Trophoblast cell (in vitro differentiated cells and primary cell): ENCODE results near the gene CEACAM6.

ENCODE experiments used
- DNase-seq, 2 donors: peaks; one replicate each; pipeline ENCODE4 v3.0.0-alpha.2; 2016
- H2AFZ ChIP-seq: 2 replicates; pipeline ENCODE4 v1.6.1; 2013; ENCODE audit warnings: low read length, moderate library complexity, mild to moderate bottlenecking; ENCODE audit not compliant: insufficient read depth, poor library complexity
- H2AK5ac ChIP-seq: 2 replicates; pipeline ENCODE4 v1.6.1; 2013; ENCODE audit warnings: mild to moderate bottlenecking, low read length
- H2BK120ac ChIP-seq: 2 replicates; pipeline ENCODE4 v1.6.1; 2013; ENCODE audit warnings: low read length, mild to moderate bottlenecking, moderate library complexity; ENCODE audit not compliant: insufficient read depth, poor library complexity
- H2BK12ac ChIP-seq: 2 replicates; pipeline ENCODE4 v1.6.1; 2013; ENCODE audit warnings: mild to moderate bottlenecking, low read length, moderate library complexity
- H2BK5ac ChIP-seq: 2 replicates; pipeline ENCODE4 v1.6.1; 2013; ENCODE audit warnings: low read length, low read depth, moderate library complexity, mild to moderate bottlenecking; ENCODE audit not compliant: poor library complexity
- H3K14ac ChIP-seq: 2 replicates; pipeline ENCODE4 v1.6.1; 2013; ENCODE audit warnings: mild to moderate bottlenecking, low read length
- H3K18ac ChIP-seq: 2 replicates; pipeline ENCODE4 v1.6.1; 2013; ENCODE audit warnings: mild to moderate bottlenecking, low read length
- H3K23ac ChIP-seq: 2 replicates; pipeline ENCODE4 v1.6.1; 2013; ENCODE audit warnings: low read length
- H3K27ac ChIP-seq: 2 replicates; pipeline ENCODE4 v1.5.1; 2013; ENCODE audit warnings: low read depth, mild to moderate bottlenecking, inconsistent platforms, low read length, moderate library complexity
- H3K27me3 ChIP-seq: 2 replicates; pipeline ENCODE4 v1.6.1; 2013; ENCODE audit warnings: inconsistent platforms, mild to moderate bottlenecking, low read length, moderate library complexity; ENCODE audit not compliant: insufficient read depth
- H3K36me3 ChIP-seq, 2 experiments: 1 replicate in 1 of 2; 2 replicates in 1 of 2; pipeline ENCODE4 v1.6.1; 2013; ENCODE audit warnings: low read length in 2 of 2, mild to moderate bottlenecking in 2 of 2, moderate library complexity in 1 of 2; ENCODE audit not compliant: insufficient read depth in 2 of 2, control insufficient read depth in 1 of 2
- H3K4ac ChIP-seq: 2 replicates; pipeline ENCODE4 v1.6.1; 2013; ENCODE audit warnings: low read depth, mild to moderate bottlenecking, low read length, moderate library complexity
- H3K4me1 ChIP-seq, 2 experiments: 1 replicate in 1 of 2; 2 replicates in 1 of 2; pipeline ENCODE4 v1.6.1; 2013; ENCODE audit warnings: low read length in 2 of 2, mild to moderate bottlenecking in 2 of 2, moderate library complexity in 1 of 2; ENCODE audit not compliant: insufficient read depth in 2 of 2, control insufficient read depth in 1 of 2
- H3K4me2 ChIP-seq: 2 replicates; pipeline ENCODE4 v1.6.1; 2013; ENCODE audit warnings: inconsistent platforms, mild to moderate bottlenecking, low read length, moderate library complexity
- H3K4me3 ChIP-seq: 2 replicates; pipeline ENCODE4 v1.5.1; 2013; ENCODE audit warnings: mild to moderate bottlenecking, low read depth, low read length, inconsistent platforms
- H3K79me1 ChIP-seq: one replicate; pipeline ENCODE4 v1.6.1; 2013; ENCODE audit warnings: low read length
- H3K79me2 ChIP-seq: 2 replicates; pipeline ENCODE4 v1.6.1; 2013; ENCODE audit warnings: low read length, mild to moderate bottlenecking; ENCODE audit not compliant: control insufficient read depth, insufficient read depth, poor library complexity
- H3K9ac ChIP-seq: 2 replicates; pipeline ENCODE4 v1.6.1; 2013; ENCODE audit warnings: mild to moderate bottlenecking, low read length
- H3K9me3 ChIP-seq: 2 replicates; pipeline ENCODE4 v1.6.1; 2013; ENCODE audit warnings: low read depth, mild to moderate bottlenecking, control low read depth, inconsistent platforms, low read length; ENCODE audit not compliant: insufficient read depth
- H4K12ac ChIP-seq: 2 replicates; pipeline ENCODE4 v1.6.1; 2013; ENCODE audit warnings: low read depth, mild to moderate bottlenecking, low read length, moderate library complexity
- H4K8ac ChIP-seq: 2 replicates; pipeline ENCODE4 v1.6.1; 2013; ENCODE audit warnings: low read depth, mild to moderate bottlenecking, low read length, moderate library complexity
- H4K91ac ChIP-seq: one replicate; pipeline ENCODE4 v1.6.1; 2013; ENCODE audit warnings: low read depth, mild to moderate bottlenecking, low read length, moderate library complexity
- WGBS: extraction: QIAGEN DNeasy Blood & Tissue Kit; methylation state at CpG from one replicate; pipeline ENCODE4 v1.1.7; 2013; ENCODE audit warnings: missing lambda C conversion rate; ENCODE audit not compliant: insufficient read length, insufficient coverage; ENCODE audit errors: extremely low coverage; 5-methylcytosine and 5-hydroxymethylcytosine counted together

Gene CEACAM6

DNA sequence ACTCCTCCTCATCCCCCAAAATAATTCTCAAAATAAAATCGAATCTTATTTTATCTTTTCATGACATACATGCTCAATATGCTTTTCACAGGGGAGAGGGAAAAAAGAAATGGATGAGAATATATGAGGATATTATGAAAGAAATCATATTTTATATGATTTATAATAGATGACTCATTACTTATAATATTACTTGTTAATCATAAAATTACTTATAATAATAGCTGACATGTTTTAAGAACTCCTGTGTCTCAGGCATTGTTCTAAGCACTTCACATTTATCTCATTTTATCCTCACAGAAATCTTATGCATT is 38.0 kb downstream of the CEACAM6 start:
- no peak overlapping the region for H4K91ac ChIP-seq
- H3K27me3 ChIP-seq = no peaks in the 10 kb centered on the region
- no peaks in the 10 kb centered on the region for H3K36me3 ChIP-seq
- H3K23ac ChIP-seq = no peak overlapping the region
- no peaks in the 10 kb centered on the region for H3K9me3 ChIP-seq
- no peak overlapping the region for H2AK5ac ChIP-seq
- no peaks in the 10 kb centered on the region for H3K4me1 ChIP-seq
- WGBS = 100% methylated on average over 1 of the region's 1 CpG
- H3K79me1 ChIP-seq = no peaks in the 10 kb centered on the region
- no peak overlapping the region for H3K4ac ChIP-seq
- H2AFZ ChIP-seq = no peak overlapping the region
- H3K18ac ChIP-seq = no peak overlapping the region
- no peak overlapping the region for H2BK120ac ChIP-seq
- H2BK12ac ChIP-seq = no peak overlapping the region
- no peak overlapping the region for H3K14ac ChIP-seq
- no peak overlapping the region for H3K4me2 ChIP-seq
- H3K4me3 ChIP-seq = no peak overlapping the region
- H2BK5ac ChIP-seq = no peak overlapping the region
- H4K12ac ChIP-seq = no peak overlapping the region
- no peak for DNase-seq
- H3K27ac ChIP-seq = no peak overlapping the region
- H3K79me2 ChIP-seq = no peaks in the 10 kb centered on the region
- H3K9ac ChIP-seq = no peak overlapping the region
- no peak overlapping the region for H4K8ac ChIP-seq

GRCh38 chr19:41795031-41795461 is 39.7 kb downstream of the CEACAM6 start:
- Histone ChIP-seq H3K14ac (no peak overlapping the region), H2BK12ac (no peak overlapping the region), H3K27ac (no peak overlapping the region), H3K4ac (no peak overlapping the region), H2AK5ac (no peak overlapping the region), H3K4me2 (no peak overlapping the region), H2BK5ac (no peak overlapping the region), H3K79me2 (no peaks in the 10 kb centered on the region), H4K91ac (no peak overlapping the region), H3K27me3 (no peaks in the 10 kb centered on the region), H3K9ac (no peak overlapping the region), H3K9me3 (no peaks in the 10 kb centered on the region), H3K4me1 (no peaks in the 10 kb centered on the region), H3K36me3 (no peaks in the 10 kb centered on the region), H2BK120ac (no peak overlapping the region), H2AFZ (no peak overlapping the region), H3K4me3 (no peak overlapping the region), H3K23ac (no peak overlapping the region), H4K8ac (no peak overlapping the region), H3K18ac (no peak overlapping the region), H4K12ac (no peak overlapping the region), H3K79me1 (no peaks in the 10 kb centered on the region)
- DNase-seq = peak; percentile 8 to 65
- WGBS = no CpG with 5 or more reads among the region's 5 CpGs

DNA sequence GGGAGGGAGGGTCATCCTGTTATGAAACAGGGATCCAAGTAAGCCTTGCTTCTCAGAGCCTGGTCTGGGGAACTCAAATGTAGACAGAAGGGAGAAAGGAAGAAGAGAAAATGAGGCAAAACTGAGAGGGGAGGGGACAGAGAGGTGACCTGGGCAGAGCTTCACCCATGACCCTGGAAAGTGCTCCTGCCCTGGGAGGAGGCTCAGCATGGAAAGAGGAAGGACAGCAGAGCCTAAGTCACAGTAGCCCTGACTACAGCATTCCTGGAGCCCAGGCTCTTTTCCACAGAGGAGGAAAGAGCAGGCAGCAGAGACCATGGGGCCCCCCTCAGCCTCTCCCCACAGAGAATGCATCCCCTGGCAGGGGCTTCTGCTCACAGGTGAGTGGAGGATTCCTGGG is 41.0 kb downstream of the CEACAM6 start, which contains the start of gene CEACAM3:
CEACAM3 (plus strand) TSS at position 226 of the 400 bp plus-strand sequence; CDS start at position 317, 91 bp downstream.
- no peak within 1 kb of the TSS for H4K91ac ChIP-seq
- H2AK5ac ChIP-seq = no peak within 1 kb of the TSS
- no peak within 1 kb of the TSS for H4K8ac ChIP-seq
- H2AFZ ChIP-seq = no peak within 1 kb of the TSS
- no peaks in the 10 kb centered on the region for H3K79me2 ChIP-seq
- no peak within 1 kb of the TSS for H4K12ac ChIP-seq
- H2BK5ac ChIP-seq = no peak within 1 kb of the TSS
- no peak for DNase-seq
- no peak within 1 kb of the TSS for H2BK12ac ChIP-seq
- H3K4me1 ChIP-seq = no peaks in the 10 kb centered on the region
- H3K18ac ChIP-seq = no peak within 1 kb of the TSS
- H3K27ac ChIP-seq = no peak within 1 kb of the TSS
- H3K9me3 ChIP-seq = peaks cover 1% of the 10 kb centered on the region
- H3K4me3 ChIP-seq = no peak within 1 kb of the TSS
- no peak within 1 kb of the TSS for H3K14ac ChIP-seq
- H3K79me1 ChIP-seq = no peaks in the 10 kb centered on the region
- H3K9ac ChIP-seq = no peak within 1 kb of the TSS
- no peak within 1 kb of the TSS for H3K4ac ChIP-seq
- H3K4me2 ChIP-seq = no peak within 1 kb of the TSS
- no peak within 1 kb of the TSS for H3K23ac ChIP-seq
- no peak within 1 kb of the TSS for H2BK120ac ChIP-seq
- no peaks in the 10 kb centered on the region for H3K27me3 ChIP-seq
- no peaks in the 10 kb centered on the region for H3K36me3 ChIP-seq

DNA sequence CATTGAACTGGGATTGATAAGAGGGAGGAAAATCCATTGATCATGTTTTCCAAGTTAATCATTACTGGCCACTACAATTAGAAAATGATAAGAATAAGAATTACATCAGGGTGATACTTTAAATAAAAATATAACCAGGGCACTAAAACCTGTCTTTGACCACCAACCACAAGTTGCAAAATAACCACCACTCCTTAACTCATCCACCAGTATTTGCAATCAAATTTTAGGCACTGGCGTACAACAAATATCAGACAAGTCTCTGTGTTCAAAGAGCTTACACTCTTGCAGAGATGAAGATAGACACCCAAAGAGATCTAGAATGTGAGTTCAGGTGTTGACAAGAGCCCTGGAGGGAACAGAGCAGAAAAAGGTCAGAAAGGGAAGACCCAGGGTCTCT is 41.6 kb downstream of the CEACAM6 start:
- peaks cover 1% of the 10 kb centered on the region for H3K9me3 ChIP-seq
- no peaks in the 10 kb centered on the region for H3K79me1 ChIP-seq
- H3K4me3 ChIP-seq = no peak overlapping the region
- no peak overlapping the region for H4K91ac ChIP-seq
- no peak overlapping the region for H4K12ac ChIP-seq
- no peak overlapping the region for H2BK5ac ChIP-seq
- H3K18ac ChIP-seq = no peak overlapping the region
- no peak overlapping the region for H3K23ac ChIP-seq
- H3K4me2 ChIP-seq = no peak overlapping the region
- H3K14ac ChIP-seq = no peak overlapping the region
- H3K9ac ChIP-seq = no peak overlapping the region
- H2BK12ac ChIP-seq = no peak overlapping the region
- no peak overlapping the region for H3K27ac ChIP-seq
- no peaks in the 10 kb centered on the region for H3K4me1 ChIP-seq
- H3K27me3 ChIP-seq = no peaks in the 10 kb centered on the region
- no peaks in the 10 kb centered on the region for H3K79me2 ChIP-seq
- H3K4ac ChIP-seq = no peak overlapping the region
- no peaks in the 10 kb centered on the region for H3K36me3 ChIP-seq
- H2BK120ac ChIP-seq = no peak overlapping the region
- WGBS = no CpG with 5 or more reads among the region's 1 CpG
- no peak overlapping the region for H4K8ac ChIP-seq
- no peak overlapping the region for H2AFZ ChIP-seq
- no peak overlapping the region for H2AK5ac ChIP-seq
- DNase-seq = no peak
